ENCODE measurements around the gene NTRK3. TPM values are rescaled to one million over a fixed set of nuclear protein-coding genes. Genes with fewer than 3 reads are reported as not detected.

Gene NTRK3
- total RNA-seq, 1 experiment from 2014 or later: not detected

- TF ChIP-seq CTCF (conservative IDR thresholded peaks at IDR 0.05; ENCODE audit: low read depth, low read length) (no peak), EZH2 (IDR thresholded peaks at IDR 0.05; ENCODE audit: low read length, unreplicated experiment) (no peak), EZH2phosphoT487 (IDR thresholded peaks at IDR 0.05; ENCODE audit: borderline replicate concordance, low read length) (no peak)
- DNase-seq (no peak), ATAC-seq (no peak)
- intact Hi-C loops (cut with micrococcal nuclease): no loop called here
- Histone ChIP-seq H3K9ac (ENCODE audit: low read length) (no peak overlapping the region), H3K4me2 (ENCODE audit: low read length) (no peak overlapping the region), H3K4me3 (ENCODE audit: low read length) (no peak overlapping the region), H3K9me3 (ENCODE audit: low read length) (no peaks in the 10 kb centered on the region), H3F3A (ENCODE audit: low read length, unreplicated experiment) (no peaks in the 10 kb centered on the region), H3K9me2 (replicated peaks; ENCODE audit: low read length) (no peaks in the 10 kb centered on the region), H3K27ac (ENCODE audit: low read length) (no peak overlapping the region), H3K79me2 (ENCODE audit: low read length) (no peaks in the 10 kb centered on the region), H3K36me3 (ENCODE audit: low read depth, low read length) (no peaks in the 10 kb centered on the region), H2AFZ (ENCODE audit: low read length) (no peak overlapping the region), H3K27me3 (ENCODE audit: low read length) (no peaks in the 10 kb centered on the region), H4K20me1 (ENCODE audit: low read length) (no peaks in the 10 kb centered on the region), H3K4me1 (ENCODE audit: insufficient read depth, low read length) (no peaks in the 10 kb centered on the region)
- CTCF ChIA-PET: no interaction called here
- BruUV-seq (replicated peaks): no TSS peak
- POLR2A ChIA-PET (ENCODE audit: unreplicated experiment): no interaction called here
These were observed 8.1 kb upstream of the NTRK3 start for GRCh38 chr15:88264622-88265021.

GRCh38 chr15:88262064-88262463 lies 5.5 kb upstream of the NTRK3 start:
- BruUV-seq (replicated peaks): no TSS peak
- CTCF ChIA-PET: no interaction called here

More at GRCh38 chr15:88262064-88262463, 5.5 kb upstream of the NTRK3 start:
- no peaks in the 10 kb centered on the region for H3K9me2 ChIP-seq (replicated peaks; ENCODE audit: low read length)
- H2AFZ ChIP-seq (ENCODE audit: low read length): no peak overlapping the region
- no peak overlapping the region for H3K4me3 ChIP-seq (ENCODE audit: low read length)
- TF ChIP-seq EZH2 (IDR thresholded peaks at IDR 0.05; ENCODE audit: low read length, unreplicated experiment) (no peak), CTCF (conservative IDR thresholded peaks at IDR 0.05; ENCODE audit: low read depth, low read length) (no peak), EZH2phosphoT487 (IDR thresholded peaks at IDR 0.05; ENCODE audit: borderline replicate concordance, low read length) (no peak)
- no peaks in the 10 kb centered on the region for H3K79me2 ChIP-seq (ENCODE audit: low read length)
- no peaks in the 10 kb centered on the region for H3K4me1 ChIP-seq (ENCODE audit: insufficient read depth, low read length)
- H3K9ac ChIP-seq (ENCODE audit: low read length): no peak overlapping the region
- H3K27me3 ChIP-seq (ENCODE audit: low read length): peaks cover 19% of the 10 kb centered on the region
- DNase-seq (no peak), ATAC-seq (no peak)
- no peaks in the 10 kb centered on the region for H3K9me3 ChIP-seq (ENCODE audit: low read length)
- H3K36me3 ChIP-seq (ENCODE audit: low read depth, low read length): no peaks in the 10 kb centered on the region
- H3K4me2 ChIP-seq (ENCODE audit: low read length): no peak overlapping the region
- H3K27ac ChIP-seq (ENCODE audit: low read length): no peak overlapping the region
- intact Hi-C loops (cut with micrococcal nuclease): no loop called here
- no peaks in the 10 kb centered on the region for H4K20me1 ChIP-seq (ENCODE audit: low read length)
- POLR2A ChIA-PET (ENCODE audit: unreplicated experiment): no interaction called here
- no peaks in the 10 kb centered on the region for H3F3A ChIP-seq (ENCODE audit: low read length, unreplicated experiment)

Measured in PC-3 (cell line).